ENCODE data around the gene SYNJ2.

SYNJ2 gene

DNA sequence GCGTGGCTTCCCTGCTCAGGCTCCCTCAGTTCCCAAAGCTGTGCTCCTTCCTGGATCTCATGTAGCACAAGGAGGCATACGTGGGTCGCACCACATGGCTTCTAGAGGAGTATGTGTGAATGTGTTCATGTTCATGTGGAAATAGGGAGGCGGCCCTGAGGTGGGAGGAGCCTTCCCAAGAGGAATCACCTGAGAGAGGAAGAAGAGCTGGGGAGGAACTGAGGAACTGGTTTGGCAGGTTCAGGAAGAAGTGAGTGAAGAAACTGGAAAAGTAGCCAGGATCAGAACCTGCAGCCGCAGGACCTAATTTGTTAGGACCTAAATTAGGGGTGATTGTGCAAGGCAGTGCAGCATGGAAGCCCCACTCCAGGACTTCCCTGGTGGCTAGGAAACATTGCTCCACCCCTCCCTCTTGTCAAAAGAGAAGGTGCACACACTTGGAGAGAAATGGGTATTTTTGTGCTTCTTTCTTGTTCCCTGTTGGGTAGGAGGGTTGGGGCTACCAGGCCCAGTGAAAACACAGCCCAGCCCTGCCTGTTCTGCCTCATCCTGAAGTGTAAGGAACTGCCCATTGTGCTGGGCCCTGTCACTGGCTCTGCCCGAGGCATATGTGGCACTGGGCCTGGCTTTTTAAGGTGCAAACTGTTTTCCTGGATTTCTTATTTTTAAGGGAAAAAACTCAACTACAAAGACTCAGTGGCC is 20.7 kb downstream of the SYNJ2 start:
- Histone ChIP-seq H3K4me3 (IDR thresholded peaks at IDR 0.05; ENCODE audit: insufficient read depth, low read depth, low read length) (no peak overlapping the region), H2AFZ (ENCODE audit: low read depth) (no peak overlapping the region), H3K27ac (peak overlapping the region; percentile 78), H3K4me2 (peak overlapping the region; percentile 77), H3K4me1 (ENCODE audit: low read depth, poor library complexity, severe bottlenecking) (peaks cover 29% of the 10 kb centered on the region), H3K9ac (peak overlapping the region; percentile 45; the same call in 1 of the 2 replicates), H3K27me3 (ENCODE audit: insufficient read depth, low read depth) (no peaks in the 10 kb centered on the region), H4K20me1 (ENCODE audit: insufficient read depth) (0 out of 2 replicates have a peak, but pooled peaks cover 5% of the 10 kb centered on the region), H3K36me3 (ENCODE audit: insufficient read depth) (no peaks in the 10 kb centered on the region), H3K79me2 (ENCODE audit: insufficient read depth, low read depth) (no peaks in the 10 kb centered on the region)
- no peak for TF ChIP-seq CTCF (conservative IDR thresholded peaks at IDR 0.05; ENCODE audit: low read depth, low read length)

GRCh38 chr6:158002951-158003853 is 21.5 kb downstream of the SYNJ2 start:
- Histone ChIP-seq H2AFZ (ENCODE audit: low read depth) (no peak overlapping the region), H3K4me1 (ENCODE audit: low read depth, poor library complexity, severe bottlenecking) (peaks cover 29% of the 10 kb centered on the region), H3K36me3 (ENCODE audit: insufficient read depth) (no peaks in the 10 kb centered on the region), H3K4me3 (IDR thresholded peaks at IDR 0.05; ENCODE audit: insufficient read depth, low read depth, low read length) (no peak overlapping the region), H3K27ac (peak overlapping the region; percentile 78), H3K79me2 (ENCODE audit: insufficient read depth, low read depth) (no peaks in the 10 kb centered on the region), H3K9ac (peak overlapping the region; percentile 45; the same call in 1 of the 2 replicates), H3K27me3 (ENCODE audit: insufficient read depth, low read depth) (no peaks in the 10 kb centered on the region), H4K20me1 (ENCODE audit: insufficient read depth) (0 out of 2 replicates have a peak, but pooled peaks cover 5% of the 10 kb centered on the region), H3K4me2 (peak overlapping the region; percentile 77)
- TF ChIP-seq CTCF (conservative IDR thresholded peaks at IDR 0.05; ENCODE audit: low read depth, low read length) = no peak

GRCh38 chr6:158003910-158004700 is 22.4 kb downstream of the SYNJ2 start:
- Histone ChIP-seq H3K4me3 (IDR thresholded peaks at IDR 0.05; ENCODE audit: insufficient read depth, low read depth, low read length) (no peak overlapping the region), H4K20me1 (ENCODE audit: insufficient read depth) (0 out of 2 replicates have a peak, but pooled peaks cover 5% of the 10 kb centered on the region), H3K27me3 (ENCODE audit: insufficient read depth, low read depth) (no peaks in the 10 kb centered on the region), H3K27ac (peak overlapping the region; percentile 78), H3K4me2 (peak overlapping the region; percentile 77), H3K79me2 (ENCODE audit: insufficient read depth, low read depth) (no peaks in the 10 kb centered on the region), H3K36me3 (ENCODE audit: insufficient read depth) (no peaks in the 10 kb centered on the region), H2AFZ (ENCODE audit: low read depth) (no peak overlapping the region), H3K4me1 (ENCODE audit: low read depth, poor library complexity, severe bottlenecking) (peaks cover 29% of the 10 kb centered on the region), H3K9ac (peak overlapping the region; percentile 34; the same call in 1 of the 2 replicates)
- TF ChIP-seq CTCF (conservative IDR thresholded peaks at IDR 0.05; ENCODE audit: low read depth, low read length) = no peak

GRCh38 chr6:158004701-158005095 is 23.0 kb downstream of the SYNJ2 start:
- no peaks in the 10 kb centered on the region for H3K27me3 ChIP-seq (ENCODE audit: insufficient read depth, low read depth)
- no peak overlapping the region for H3K4me2 ChIP-seq
- peaks cover 29% of the 10 kb centered on the region for H3K4me1 ChIP-seq (ENCODE audit: low read depth, poor library complexity, severe bottlenecking)
- no peaks in the 10 kb centered on the region for H3K79me2 ChIP-seq (ENCODE audit: insufficient read depth, low read depth)
- H3K9ac ChIP-seq = no peak overlapping the region
- H2AFZ ChIP-seq (ENCODE audit: low read depth) = no peak overlapping the region
- H4K20me1 ChIP-seq (ENCODE audit: insufficient read depth) = 0 out of 2 replicates have a peak, but pooled peaks cover 5% of the 10 kb centered on the region
- no peaks in the 10 kb centered on the region for H3K36me3 ChIP-seq (ENCODE audit: insufficient read depth)
- H3K27ac ChIP-seq = no peak overlapping the region
- no peak for TF ChIP-seq CTCF (conservative IDR thresholded peaks at IDR 0.05; ENCODE audit: low read depth, low read length)
- no peak overlapping the region for H3K4me3 ChIP-seq (IDR thresholded peaks at IDR 0.05; ENCODE audit: insufficient read depth, low read depth, low read length)
